Rectal smooth muscle tissue (tissue), 1 donor: ENCODE data around the gene MUSTN1.

ENCODE experiments used
- H3K27ac ChIP-seq: one replicate; pipeline ENCODE4 v1.7.0; 2013; ENCODE audit warnings: low read depth, low read length, inconsistent platforms
- H3K27me3 ChIP-seq: one replicate; pipeline ENCODE4 v1.7.0; 2013; ENCODE audit warnings: low read length; ENCODE audit not compliant: control insufficient read depth, insufficient read depth
- H3K36me3 ChIP-seq: one replicate; pipeline ENCODE4 v1.7.0; 2013; ENCODE audit warnings: low read length; ENCODE audit not compliant: control insufficient read depth, insufficient read depth
- H3K4me1 ChIP-seq: one replicate; pipeline ENCODE4 v1.7.0; 2013; ENCODE audit warnings: low read length; ENCODE audit not compliant: control insufficient read depth, insufficient read depth
- H3K4me3 ChIP-seq: one replicate; pipeline ENCODE4 v1.7.0; 2013; ENCODE audit warnings: low read length
- H3K9ac ChIP-seq: one replicate; pipeline ENCODE4 v1.7.0; 2013; ENCODE audit warnings: low read length

The MUSTN1 gene

GRCh38 chr3:52871761-52872160 is 36.9 kb upstream of the MUSTN1 start:
- no peak overlapping the region for H3K4me3 ChIP-seq
- no peaks in the 10 kb centered on the region for H3K36me3 ChIP-seq
- no peaks in the 10 kb centered on the region for H3K4me1 ChIP-seq
- no peaks in the 10 kb centered on the region for H3K27me3 ChIP-seq
- no peak overlapping the region for H3K27ac ChIP-seq
- H3K9ac ChIP-seq: no peak overlapping the region

- Histone ChIP-seq H3K4me3 (no peak overlapping the region), H3K36me3 (no peaks in the 10 kb centered on the region), H3K27ac (no peak overlapping the region), H3K4me1 (no peaks in the 10 kb centered on the region), H3K27me3 (no peaks in the 10 kb centered on the region), H3K9ac (no peak overlapping the region)
Observed at GRCh38 chr3:52870471-52870870, 35.7 kb upstream of the MUSTN1 start.

- Histone ChIP-seq H3K4me1 (no peaks in the 10 kb centered on the region), H3K27me3 (no peaks in the 10 kb centered on the region), H3K4me3 (no peak overlapping the region), H3K27ac (no peak overlapping the region), H3K36me3 (no peaks in the 10 kb centered on the region), H3K9ac (no peak overlapping the region)
Observed at GRCh38 chr3:52866427-52866826, 31.6 kb upstream of the MUSTN1 start.

GRCh38 chr3:52865994-52866393 is 31.2 kb upstream of the MUSTN1 start:
- Histone ChIP-seq H3K4me1 (no peaks in the 10 kb centered on the region), H3K27ac (no peak overlapping the region), H3K27me3 (no peaks in the 10 kb centered on the region), H3K4me3 (no peak overlapping the region), H3K36me3 (no peaks in the 10 kb centered on the region), H3K9ac (no peak overlapping the region)

GRCh38 chr3:52860424-52860768 is 25.6 kb upstream of the MUSTN1 start:
- Histone ChIP-seq H3K4me1 (no peaks in the 10 kb centered on the region), H3K4me3 (no peak overlapping the region), H3K36me3 (no peaks in the 10 kb centered on the region), H3K9ac (no peak overlapping the region), H3K27ac (no peak overlapping the region), H3K27me3 (no peaks in the 10 kb centered on the region)

GRCh38 chr3:52859686-52860423 is 25.0 kb upstream of the MUSTN1 start:
- no peaks in the 10 kb centered on the region for H3K27me3 ChIP-seq
- no peaks in the 10 kb centered on the region for H3K36me3 ChIP-seq
- no peak overlapping the region for H3K4me3 ChIP-seq
- no peaks in the 10 kb centered on the region for H3K4me1 ChIP-seq
- no peak overlapping the region for H3K27ac ChIP-seq
- H3K9ac ChIP-seq: no peak overlapping the region

- H3K9ac ChIP-seq: no peak overlapping the region
- H3K27ac ChIP-seq: no peak overlapping the region
- no peak overlapping the region for H3K4me3 ChIP-seq
Observed at GRCh38 chr3:52857864-52858263, 23.0 kb upstream of the MUSTN1 start.

GRCh38 chr3:52857133-52857532 is 22.3 kb upstream of the MUSTN1 start:
- H3K27me3 ChIP-seq: no peaks in the 10 kb centered on the region
- H3K4me1 ChIP-seq: no peaks in the 10 kb centered on the region
- no peak overlapping the region for H3K9ac ChIP-seq
- H3K4me3 ChIP-seq: no peak overlapping the region
- H3K36me3 ChIP-seq: peaks cover 4% of the 10 kb centered on the region
- H3K27ac ChIP-seq: peak overlapping the region; percentile 54

More at GRCh38 chr3:52857864-52858263, 23.0 kb upstream of the MUSTN1 start:
- no peaks in the 10 kb centered on the region for H3K36me3 ChIP-seq
- H3K4me1 ChIP-seq: no peaks in the 10 kb centered on the region
- no peaks in the 10 kb centered on the region for H3K27me3 ChIP-seq

- Histone ChIP-seq H3K27me3 (no peaks in the 10 kb centered on the region), H3K4me3 (no peak overlapping the region), H3K9ac (no peak overlapping the region), H3K27ac (peak overlapping the region; percentile 54), H3K36me3 (peaks cover 8% of the 10 kb centered on the region), H3K4me1 (no peaks in the 10 kb centered on the region)
Observed at GRCh38 chr3:52856666-52857065, 21.8 kb upstream of the MUSTN1 start.

- Histone ChIP-seq H3K36me3 (peaks cover 14% of the 10 kb centered on the region), H3K27ac (no peak overlapping the region), H3K27me3 (no peaks in the 10 kb centered on the region), H3K4me3 (no peak overlapping the region), H3K9ac (no peak overlapping the region), H3K4me1 (no peaks in the 10 kb centered on the region)
Observed at GRCh38 chr3:52854013-52854412, 19.2 kb upstream of the MUSTN1 start.

- peaks cover 5% of the 10 kb centered on the region for H3K4me1 ChIP-seq
- H3K36me3 ChIP-seq: peaks cover 14% of the 10 kb centered on the region
- H3K4me3 ChIP-seq: no peak overlapping the region
- H3K27me3 ChIP-seq: no peaks in the 10 kb centered on the region
- H3K9ac ChIP-seq: no peak overlapping the region
- H3K27ac ChIP-seq: no peak overlapping the region
Observed at GRCh38 chr3:52852419-52852818, 17.6 kb upstream of the MUSTN1 start.

GRCh38 chr3:52851348-52851747 is 16.5 kb upstream of the MUSTN1 start:
- Histone ChIP-seq H3K27ac (no peak overlapping the region), H3K4me3 (no peak overlapping the region), H3K27me3 (no peaks in the 10 kb centered on the region), H3K9ac (no peak overlapping the region), H3K36me3 (peaks cover 14% of the 10 kb centered on the region), H3K4me1 (peaks cover 5% of the 10 kb centered on the region)

- Histone ChIP-seq H3K27ac (no peak overlapping the region), H3K36me3 (peaks cover 14% of the 10 kb centered on the region), H3K27me3 (no peaks in the 10 kb centered on the region), H3K4me3 (no peak overlapping the region), H3K9ac (no peak overlapping the region), H3K4me1 (peaks cover 10% of the 10 kb centered on the region)
Observed at GRCh38 chr3:52849656-52850055, 14.8 kb upstream of the MUSTN1 start.
